GM19397 (cell line): Measurements from ENCODE around the gene RPRML.

Experiments used
- ATAC-seq: cut with Tn5 transposase; IDR thresholded peaks from one replicate; pipeline ENCODE4 v1.9.1; 2021; ENCODE audit warnings: mild to moderate bottlenecking, moderate library complexity; ENCODE audit not compliant: unreplicated experiment

The RPRML gene

DNA sequence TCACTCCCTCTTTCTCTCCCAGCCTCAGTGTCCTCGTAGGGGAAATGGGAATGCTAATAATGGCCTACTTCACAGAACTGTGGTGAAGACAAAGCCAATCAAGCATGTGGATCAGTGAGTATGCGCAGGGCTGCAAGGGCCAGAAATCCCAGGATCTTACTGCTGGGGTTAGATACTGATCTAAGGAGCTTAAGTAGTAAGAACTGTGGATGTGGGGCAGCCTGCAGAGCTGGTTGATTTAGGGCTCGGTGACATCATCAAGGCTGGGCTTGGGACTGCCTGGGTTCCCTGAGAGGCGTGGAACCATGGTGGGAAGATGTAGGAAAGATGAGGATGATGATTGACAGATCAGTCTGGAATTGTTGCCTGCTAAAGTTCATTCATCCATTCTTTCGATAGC, 30.5 kb downstream of the RPRML start:
- ATAC-seq = no peak

DNA sequence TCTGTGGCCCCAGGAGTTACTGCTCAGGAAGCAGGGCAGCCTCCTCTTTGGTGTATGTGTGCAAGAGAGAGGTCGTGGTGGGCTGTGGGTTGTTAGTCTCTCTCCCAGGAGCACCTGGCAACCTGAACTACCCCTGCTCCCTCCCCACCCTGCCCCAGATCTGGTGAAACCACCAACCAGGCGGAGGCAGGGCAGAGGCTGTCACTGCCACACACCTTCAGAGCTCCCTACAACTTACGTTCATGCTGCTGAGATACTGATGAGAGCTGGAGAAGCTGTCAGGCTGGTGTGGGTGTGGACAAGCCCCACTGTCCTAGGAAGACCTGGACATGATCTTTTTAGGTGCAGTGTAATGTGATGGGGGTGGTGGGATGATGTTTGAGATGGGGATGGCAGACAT, 31.8 kb downstream of the RPRML start:
- no peak for ATAC-seq

DNA sequence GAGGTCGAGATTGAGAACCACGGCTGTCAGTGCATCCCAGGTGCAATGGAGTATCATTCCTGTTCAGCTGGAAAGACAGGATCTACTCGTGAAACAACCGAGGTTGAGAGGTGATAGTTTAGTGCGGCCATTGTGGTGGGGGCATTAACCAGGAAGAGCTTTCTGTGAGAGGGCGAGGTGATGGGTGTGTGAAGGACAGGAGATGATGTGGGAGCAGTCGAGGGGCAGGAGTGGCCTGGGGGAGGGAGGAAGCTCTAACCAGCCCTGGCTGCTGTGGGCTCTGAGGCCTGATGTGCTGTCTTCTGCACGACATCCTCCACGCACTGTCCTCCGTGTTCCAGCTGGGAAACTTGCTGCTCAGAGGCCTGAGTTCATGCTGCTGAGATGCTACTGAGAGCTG, 34.1 kb downstream of the RPRML start:
- no peak for ATAC-seq

DNA sequence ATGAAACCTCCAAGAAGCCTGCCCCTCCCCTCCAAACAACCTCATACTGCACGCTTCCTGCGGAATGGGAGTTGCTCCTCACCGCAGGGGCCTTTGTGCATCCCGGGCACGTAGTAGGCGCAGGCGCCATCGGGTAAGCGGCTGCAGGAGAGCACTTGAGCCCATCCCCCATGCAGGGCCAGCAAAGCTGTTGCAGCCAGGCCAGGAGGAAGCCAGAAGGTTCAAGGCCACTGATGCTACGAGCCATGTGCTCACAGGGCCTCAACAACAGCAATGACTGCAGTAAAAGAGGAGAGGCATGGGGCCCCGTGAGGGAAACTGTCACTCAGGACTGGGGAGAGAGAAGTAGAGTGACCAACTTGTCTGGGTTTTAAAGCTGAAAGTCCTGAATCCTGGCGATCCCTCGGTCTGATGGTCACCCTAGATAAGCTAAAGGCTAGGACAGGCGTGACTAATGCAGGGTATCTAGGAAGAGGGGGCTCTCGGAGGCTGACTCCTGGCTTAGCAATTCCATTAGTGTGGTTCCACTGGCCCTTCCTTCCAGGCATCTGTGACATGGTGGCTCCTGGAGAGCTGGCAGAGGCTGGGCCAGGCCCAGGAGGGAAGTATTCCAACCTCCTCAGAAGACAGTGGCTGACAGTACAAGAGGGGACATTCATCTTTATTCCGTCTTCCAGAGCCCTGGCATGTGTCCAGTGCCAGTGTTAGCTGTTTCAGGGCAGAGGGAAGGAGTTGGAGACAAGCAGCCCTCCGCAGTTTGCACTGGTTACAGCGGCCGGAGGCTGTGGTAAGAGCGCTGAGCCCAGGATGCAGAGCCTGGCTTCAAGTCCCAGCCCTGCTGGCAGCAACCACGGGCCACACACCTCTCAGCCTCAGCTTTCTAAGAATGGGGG, 35.3 kb downstream of the RPRML start:
- no peak for ATAC-seq

DNA sequence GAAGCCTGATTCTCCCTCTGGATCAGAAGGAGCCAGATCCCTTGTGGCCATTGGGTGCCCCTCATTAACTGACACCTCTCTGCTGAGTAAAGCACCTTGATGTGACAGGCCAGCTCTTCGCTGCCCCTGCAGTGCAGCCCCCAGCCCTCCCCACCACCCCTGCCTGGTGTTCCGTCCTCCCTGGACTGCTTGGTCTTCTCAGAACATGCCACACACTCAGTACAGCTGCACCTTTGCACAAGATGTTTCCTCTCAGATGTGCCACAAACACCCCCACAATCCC, 35.9 kb downstream of the RPRML start:
- no peak for ATAC-seq

DNA sequence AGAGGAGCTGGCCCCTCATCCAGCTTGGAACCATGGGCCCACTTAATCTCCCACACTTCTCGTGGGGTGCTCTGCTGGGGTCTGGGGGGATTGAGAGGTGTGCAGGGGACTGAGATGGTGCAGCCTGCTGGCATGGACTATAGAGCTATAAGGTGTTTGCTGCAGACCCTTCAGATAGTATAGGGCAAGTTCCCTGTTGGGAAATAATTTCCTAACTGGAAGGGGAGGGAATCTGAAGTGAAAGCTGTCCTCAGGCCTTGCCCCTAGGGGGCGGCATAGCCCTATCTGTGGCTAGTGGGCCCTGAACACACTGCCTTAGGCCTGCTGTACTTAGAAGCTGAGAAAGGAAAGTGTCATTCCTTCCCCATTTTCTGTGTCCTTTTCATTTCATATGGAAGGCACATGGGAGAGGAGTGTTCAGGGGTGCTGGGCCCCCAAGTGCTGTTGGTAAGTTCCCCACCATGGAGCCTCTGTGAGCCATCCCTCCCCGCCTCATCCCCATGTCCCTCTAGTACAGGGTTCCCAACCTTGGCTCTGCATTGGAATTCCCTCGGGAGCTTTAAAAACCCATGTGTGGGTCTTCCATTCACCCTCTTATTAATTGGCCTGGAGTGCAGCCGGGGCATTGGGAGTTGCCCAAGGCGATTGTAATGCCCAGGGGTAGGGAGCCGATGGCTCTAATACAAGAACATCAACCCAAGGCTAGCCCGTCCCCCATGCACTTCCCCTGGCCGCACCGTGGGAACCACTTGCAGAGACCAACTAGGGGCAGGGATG, 36.4 kb downstream of the RPRML start:
- ATAC-seq = no peak

DNA sequence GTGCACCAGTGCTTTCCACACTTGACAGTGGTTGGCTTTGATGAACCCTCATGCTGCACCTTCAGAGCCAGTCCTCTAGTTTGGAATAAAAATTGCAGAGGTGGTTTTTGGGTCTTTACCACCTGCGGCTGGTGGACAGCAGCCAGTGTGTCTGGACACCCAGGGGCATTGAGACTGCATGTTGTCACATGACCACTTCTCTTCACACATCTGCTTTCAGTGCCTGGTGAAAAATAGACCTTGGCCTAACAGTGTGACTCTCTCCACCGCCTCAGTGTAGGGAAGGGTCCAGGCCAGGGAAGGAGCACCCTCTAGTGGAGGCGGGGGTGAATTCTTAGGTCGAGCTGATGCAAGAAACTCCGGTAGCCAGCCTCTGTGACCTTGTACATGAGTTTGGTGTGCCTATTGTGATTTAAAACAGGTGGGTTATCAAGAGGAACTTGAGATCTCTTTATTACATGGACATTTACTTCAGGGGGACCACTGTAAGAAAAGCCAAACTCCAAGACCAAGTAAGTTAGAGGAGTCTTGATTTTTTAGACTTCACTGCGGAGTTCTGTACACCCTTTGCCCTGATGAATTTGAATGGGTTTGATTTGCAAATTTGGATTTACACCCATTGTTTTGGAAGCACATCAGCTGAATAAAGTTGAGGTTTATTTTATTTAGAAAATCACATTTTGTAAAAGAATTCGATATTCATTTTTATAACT, 38.2 kb downstream of the RPRML start:
- ATAC-seq = no peak

DNA sequence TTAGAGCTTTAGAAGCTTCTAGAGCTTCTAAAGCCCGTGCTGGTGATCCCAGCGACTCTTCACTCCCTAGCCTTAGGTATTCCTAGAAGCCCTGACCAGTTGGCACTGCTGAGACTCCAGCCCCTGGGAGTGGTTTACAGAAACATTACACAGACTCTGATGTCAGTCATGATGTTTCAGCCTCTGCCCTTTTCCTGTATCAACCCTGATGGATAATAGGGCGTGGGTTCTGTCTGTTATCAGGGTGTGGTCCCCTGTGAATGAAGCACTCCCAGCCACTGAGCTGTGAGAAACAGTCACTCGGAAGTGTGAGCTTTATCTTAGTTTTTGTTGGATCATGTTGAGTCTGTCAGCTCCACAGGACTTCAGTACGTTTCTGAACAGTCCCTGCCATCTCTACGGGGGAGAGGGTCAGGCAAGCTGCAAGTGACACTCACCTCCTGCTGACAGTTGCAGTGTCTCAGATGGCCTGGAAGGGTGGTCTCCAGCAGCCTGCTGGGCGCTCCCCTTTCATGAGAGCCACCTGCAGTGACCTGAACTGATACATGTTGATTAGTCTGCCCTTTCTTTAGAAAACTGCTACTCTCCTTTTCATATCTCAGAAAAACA, 43.3 kb downstream of the RPRML start:
- no peak for ATAC-seq

DNA sequence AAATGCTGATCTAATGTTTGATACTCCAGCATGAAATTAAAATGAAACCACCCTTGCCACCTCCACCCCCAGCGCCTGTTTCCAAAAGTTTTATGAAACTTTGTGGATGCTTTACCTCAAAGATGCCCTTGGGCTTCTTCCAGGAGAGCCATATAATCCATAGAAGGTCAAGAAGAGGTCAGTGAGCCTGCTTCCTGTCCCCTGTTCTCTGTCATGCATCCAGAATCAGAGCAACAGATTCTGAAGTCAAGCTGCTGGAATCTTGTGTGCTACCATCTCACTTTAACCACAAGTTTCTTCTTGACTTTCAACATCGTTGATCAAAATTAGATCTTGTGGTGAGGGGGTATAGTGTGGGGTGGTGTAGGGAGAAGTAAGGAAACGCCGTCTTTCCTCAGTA, 47.5 kb downstream of the RPRML start:
- ATAC-seq = no peak

DNA sequence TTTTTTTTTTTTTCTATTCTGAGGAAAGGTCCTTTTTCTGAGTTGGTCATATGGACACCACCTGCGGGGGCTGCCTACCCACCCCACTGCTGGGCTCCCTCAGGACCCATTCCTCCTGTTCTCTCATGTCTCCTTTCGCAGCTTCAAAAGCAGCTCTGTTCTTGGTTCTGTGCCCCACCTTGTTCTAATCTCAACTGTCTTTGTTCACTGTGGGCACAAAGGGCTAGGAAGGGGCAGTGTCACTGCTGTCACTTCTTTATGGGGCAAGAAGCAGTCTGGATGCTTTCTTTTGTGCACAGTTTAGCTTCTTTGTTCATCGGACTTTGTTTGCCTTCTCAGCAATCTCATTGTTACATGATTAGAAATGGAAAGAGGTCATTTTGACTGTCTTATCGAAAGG, 49.0 kb downstream of the RPRML start:
- no peak for ATAC-seq

DNA sequence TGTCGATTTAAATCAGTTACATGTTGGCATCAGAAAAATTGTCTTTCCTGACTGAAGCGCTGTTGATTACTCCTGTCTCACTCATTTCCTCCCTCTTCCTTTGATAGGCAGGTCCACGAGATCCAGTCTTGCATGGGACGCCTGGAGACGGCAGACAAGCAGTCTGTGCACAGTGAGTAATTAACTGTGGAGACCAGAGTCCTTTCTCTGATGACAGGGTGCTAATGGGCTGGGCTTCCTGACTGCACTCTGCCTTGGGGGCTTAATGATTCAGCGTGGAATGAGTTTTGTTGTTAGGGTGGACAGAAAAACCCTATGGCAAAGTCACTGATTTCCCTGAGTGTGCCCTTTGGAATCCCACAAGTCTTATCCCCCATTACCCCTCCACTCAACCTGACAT, 49.6 kb downstream of the RPRML start:
- no peak for ATAC-seq

DNA sequence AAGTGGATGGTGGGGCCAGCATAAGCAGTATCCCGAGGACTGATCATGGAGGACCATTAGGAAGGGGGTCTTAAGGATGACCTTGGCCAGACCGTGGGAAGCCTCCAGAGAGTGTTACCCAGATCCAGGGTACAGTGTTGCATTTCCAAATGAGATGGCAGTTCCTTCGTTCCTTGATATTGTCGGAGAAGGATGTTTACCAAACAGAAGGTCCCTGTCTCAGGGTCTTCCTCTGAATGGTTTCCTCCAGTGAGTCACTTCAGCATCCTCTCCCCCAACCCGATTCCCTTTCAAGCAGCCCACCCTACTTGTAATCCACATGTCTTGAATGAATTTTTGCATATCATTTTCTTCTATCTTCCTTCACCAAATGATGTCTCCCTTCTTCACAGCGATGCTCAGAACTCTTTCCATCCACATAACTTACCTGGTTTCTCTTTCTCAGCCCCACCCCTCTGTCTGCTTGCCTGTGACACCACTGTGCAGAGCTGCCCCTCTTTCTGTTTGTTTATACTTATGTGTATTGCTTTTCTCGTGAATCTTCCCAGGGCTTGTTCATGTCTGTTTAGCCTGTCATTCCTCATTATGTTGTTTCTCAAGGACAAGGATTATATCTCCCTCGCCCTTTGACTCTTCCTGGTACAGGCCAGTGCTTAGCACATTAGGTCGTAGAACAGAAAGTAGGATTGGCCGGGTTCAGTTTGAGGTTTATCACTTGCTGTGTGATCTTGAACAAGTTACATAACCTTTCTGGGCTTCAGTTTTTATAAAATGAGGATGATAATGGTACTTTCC, 50.4 kb downstream of the RPRML start:
- no peak for ATAC-seq
